PC-3 (cell line): ENCODE results near the gene PLIN4.

Source experiments
- CTCF ChIP-seq: fragments of 300-600 bp; sonication (generic); conservative IDR thresholded peaks from 2 replicates; pipeline ENCODE4 v1.5.1; 2017; ENCODE audit warnings: antibody characterized with exemption, low read depth, mild to moderate bottlenecking, low read length
- EZH2 ChIP-seq: fragments of 300-600 bp; sonication (generic); IDR thresholded peaks from one replicate; pipeline ENCODE4 v1.6.1; 2017; ENCODE audit warnings: antibody characterized with exemption, mild to moderate bottlenecking, low read length; ENCODE audit not compliant: unreplicated experiment

- TF ChIP-seq CTCF (no peak), EZH2 (no peak)
Measured at GRCh38 chr19:4499855-4500254, 18.4 kb downstream of the PLIN4 start.
